Pulmonary artery endothelial cell (primary cell): ENCODE measurements around the gene KRTAP4-9. TPM values are rescaled to one million over a fixed set of nuclear protein-coding genes. Genes with fewer than 3 reads are reported as not detected.
"Not testable (repeated sequence)": the region's sequence is repeated elsewhere in the genome, so short reads cannot be mapped to it uniquely, and the experiment has no call there.

Source experiments
- DNase-seq: peaks from one replicate; pipeline ENCODE4 v3.0.0-alpha.2; 2011; ENCODE audit warnings: low read depth, low spot score
- total RNA-seq: library from RNA; depleted of rRNA; stranded (reverse); fragments of >200 nt; gene quantifications from 2 replicates; pipeline ENCODE4 v1.2.3, GENCODE V29; 2014

The KRTAP4-9 gene
- total RNA-seq: not detected in 2 replicates

- not testable (repeated sequence) for DNase-seq
Observed at GRCh38 chr17:41105347-41105746, at the start of gene KRTAP4-9. TSS of gene KRTAP4-9 (plus strand) at chr17:41105389. CDS start at chr17:41105389, 0 bp downstream.

- DNase-seq: no peak
Observed at GRCh38 chr17:41057547-41057946, 47.6 kb upstream of the KRTAP4-9 start.

GRCh38 chr17:41058741-41059140 is 46.4 kb upstream of the KRTAP4-9 start:
- no peak for DNase-seq

GRCh38 chr17:41059276-41060051 is 45.7 kb upstream of the KRTAP4-9 start:
- DNase-seq: not testable (repeated sequence)

- DNase-seq: no peak
Observed at GRCh38 chr17:41060052-41060604, 45.1 kb upstream of the KRTAP4-9 start, which contains the start of gene KRTAP2-3. TSS of gene KRTAP2-3 (minus strand) at chr17:41060114. CDS start at chr17:41060050, 64 bp downstream.

GRCh38 chr17:41061964-41062363 is 43.2 kb upstream of the KRTAP4-9 start:
- no peak for DNase-seq

- DNase-seq: no peak
Observed at GRCh38 chr17:41063449-41063848, 41.7 kb upstream of the KRTAP4-9 start.

GRCh38 chr17:41064301-41064700 is 40.9 kb upstream of the KRTAP4-9 start:
- no peak for DNase-seq

- not testable (repeated sequence) for DNase-seq
Observed at GRCh38 chr17:41065016-41065689, 40.0 kb upstream of the KRTAP4-9 start.

- DNase-seq: no peak
Observed at GRCh38 chr17:41065829-41066624, 39.2 kb upstream of the KRTAP4-9 start, which contains the start of gene KRTAP2-4. TSS of gene KRTAP2-4 (minus strand) at chr17:41065879. CDS start at chr17:41065845, 34 bp downstream.

GRCh38 chr17:41067281-41067680 is 37.9 kb upstream of the KRTAP4-9 start:
- no peak for DNase-seq

GRCh38 chr17:41069031-41069430 is 36.2 kb upstream of the KRTAP4-9 start:
- DNase-seq: no peak

- no peak for DNase-seq
Observed at GRCh38 chr17:41071606-41072360, 33.4 kb upstream of the KRTAP4-9 start.

- DNase-seq: no peak
Observed at GRCh38 chr17:41073676-41074075, 31.5 kb upstream of the KRTAP4-9 start.

- DNase-seq: no peak
Observed at GRCh38 chr17:41076788-41077187, 28.4 kb upstream of the KRTAP4-9 start.

GRCh38 chr17:41082626-41083025 is 22.6 kb upstream of the KRTAP4-9 start:
- DNase-seq: no peak

GRCh38 chr17:41083427-41083826 is 21.8 kb upstream of the KRTAP4-9 start:
- DNase-seq: not testable (repeated sequence)

- not testable (repeated sequence) for DNase-seq
Observed at GRCh38 chr17:41084100-41084856, 20.9 kb upstream of the KRTAP4-9 start, which contains the start of gene KRTAP4-7. TSS of gene KRTAP4-7 (plus strand) at chr17:41084150. CDS start at chr17:41084207, 57 bp downstream.

GRCh38 chr17:41088760-41089352 is 16.3 kb upstream of the KRTAP4-9 start:
- DNase-seq: not testable (repeated sequence)
